GM19238 (cell line): ENCODE results near the gene FNDC7.
"Not testable (repeated sequence)": the region's sequence is repeated elsewhere in the genome, so short reads cannot be mapped to it uniquely, and the experiment has no call there.

Experiments
- DNase-seq: peaks from one replicate; pipeline ENCODE4 v3.0.0; 2011; ENCODE audit warnings: low spot score; ENCODE audit not compliant: insufficient read length

The FNDC7 gene

GRCh38 chr1:108695535-108695934, 17.2 kb upstream of the FNDC7 start:
- no peak for DNase-seq

GRCh38 chr1:108699375-108700332, 13.1 kb upstream of the FNDC7 start:
- DNase-seq: no peak

- no peak for DNase-seq
These were observed 11.4 kb upstream of the FNDC7 start for GRCh38 chr1:108701176-108701849.

- not testable (repeated sequence) for DNase-seq
These were observed 10.6 kb upstream of the FNDC7 start for GRCh38 chr1:108702109-108702508.

- no peak for DNase-seq
These were observed 8.8 kb upstream of the FNDC7 start for GRCh38 chr1:108703939-108704338.

GRCh38 chr1:108704496-108704895, 8.2 kb upstream of the FNDC7 start:
- no peak for DNase-seq

- DNase-seq: no peak
These were observed 6.1 kb upstream of the FNDC7 start for GRCh38 chr1:108706643-108707042.

- DNase-seq: no peak
These were observed 3.7 kb upstream of the FNDC7 start for GRCh38 chr1:108708691-108709660.

- no peak for DNase-seq
These were observed 3.2 kb downstream of the FNDC7 start for GRCh38 chr1:108715932-108716331.

- DNase-seq: no peak
These were observed 3.9 kb downstream of the FNDC7 start for GRCh38 chr1:108716437-108717230.

GRCh38 chr1:108717774-108718316, 5.1 kb downstream of the FNDC7 start:
- no peak for DNase-seq

GRCh38 chr1:108718927-108719655, 6.4 kb downstream of the FNDC7 start:
- no peak for DNase-seq

- DNase-seq: no peak
These were observed 7.1 kb downstream of the FNDC7 start for GRCh38 chr1:108719656-108720435.

- no peak for DNase-seq
These were observed 9.6 kb downstream of the FNDC7 start for GRCh38 chr1:108722292-108722691.

GRCh38 chr1:108725906-108726305, 13.2 kb downstream of the FNDC7 start:
- DNase-seq: no peak

GRCh38 chr1:108728327-108728923, 15.7 kb downstream of the FNDC7 start:
- no peak for DNase-seq

GRCh38 chr1:108729481-108729880, 16.8 kb downstream of the FNDC7 start:
- no peak for DNase-seq

- no peak for DNase-seq
These were observed 19.7 kb downstream of the FNDC7 start for GRCh38 chr1:108732398-108732797.
